ENCODE measurements around the gene PRCC. TPM values are rescaled to one million over a fixed set of nuclear protein-coding genes. Genes with fewer than 3 reads are reported as not detected.

The PRCC gene
- total and polyA plus RNA-seq, 2 of the 13 experiments (the other 11 are each of a cell fraction or from before 2014, with no cell fraction given): 24.2 to 40.5 TPM

- CTCF ChIA-PET (ENCODE audit: low intra/inter-chr PET ratio, low total read pairs): interaction anchor here (1.1 to 5.7 kb wide), 9 partner anchors 11 to 99 kb away, joined by 3 to 119 read pairs (median 6); partner anchors contain the start of gene CRABP2
- WGBS (ENCODE audit: low lambda C conversion rate): 20% methylated on average over 18 of the region's 18 CpGs
- FAIRE-seq (peak; percentile 72), ATAC-seq (peak; percentile 80), DNase-seq (ENCODE audit: low spot score) (peak; percentile 84)
- in situ Hi-C loops (cut with HindIII; ENCODE audit: extremely low pct_ligation_motif_present, low pct_unique_long_range_greater_than_20kb): loop anchor here (5.0 kb wide), 2 partner anchors 38 to 42 kb away; partner anchors contain the start of gene PRCC
- intact Hi-C loops (cut with micrococcal nuclease; ENCODE audit: unreplicated experiment): loop anchor here (1.0 to 10.0 kb wide), 4 partner anchors 36 to 72 kb away; partner anchors contain the start of gene PRCC
- Histone ChIP-seq H3K4me1 (ENCODE audit: insufficient read depth, low read length) (peaks cover 49% of the 10 kb centered on the region), H3K4me2 (ENCODE audit: low read depth, low read length) (peak overlapping the region; percentile 97), H3K9me3 (ENCODE audit: low read length) (no peaks in the 10 kb centered on the region), H3K9ac (ENCODE audit: insufficient read depth, low read depth, low read length) (peak overlapping the region; percentile 89), H3K36me3 (replicated peaks in 1 of 2; ENCODE audit: control insufficient read depth in 1 of 2, insufficient read depth in 2 of 2, low read length in 2 of 2) (peaks cover 15 to 30% of the 10 kb centered on the region in 2 experiments), H2AFZ (ENCODE audit: low read length) (no peak overlapping the region), H3K27ac (ENCODE audit: extremely low read length, insufficient read depth, low read length) (no peak overlapping the region), H3K4me3 (replicated peaks in 1 of 3; ENCODE audit: insufficient read depth in 1 of 3, low read depth in 2 of 3, low read length in 3 of 3) (peak overlapping the region; percentile 46 to 100 (median 98); a peak in 5 of 6 replicates), H3K79me2 (ENCODE audit: insufficient read depth, low read length) (peaks cover 59% of the 10 kb centered on the region), H3K27me3 (ENCODE audit: control insufficient read depth in 1 of 2, insufficient read depth in 2 of 2, low read length in 2 of 2) (no peaks in the 10 kb centered on the region; a peak in 1 of 5 replicates), H4K20me1 (ENCODE audit: insufficient read depth, low read length) (peaks cover 17% of the 10 kb centered on the region)
- POLR2A ChIA-PET: interaction anchor here (0.6 to 5.7 kb wide), 11 partner anchors 15 to 134 kb away, joined by 3 to 100 read pairs (median 7); partner anchors contain the start of genes CRABP2, HDGF, INSRR and MRPL24
- BruUV-seq (replicated peaks): no TSS peak
- no peak for TF ChIP-seq RARG (CRISPR knock-in tag; IDR thresholded peaks at IDR 0.05; ENCODE audit: low read depth)
- 0 out of 2 replicates have a peak, but pooled peaks have one; percentile 40 for TF ChIP-seq POGZ (CRISPR knock-in tag; IDR thresholded peaks at IDR 0.05)
- peak; percentile 66 for TF ChIP-seq KDM2A (CRISPR knock-in tag; IDR thresholded peaks at IDR 0.05; ENCODE audit: borderline replicate concordance, low read depth)
- TF ChIP-seq RNF219 (CRISPR knock-in tag; IDR thresholded peaks at IDR 0.05): no peak
- no peak for TF ChIP-seq CREB1 (IDR thresholded peaks at IDR 0.05)
- TF ChIP-seq CREB1 (CRISPR knock-in tag; IDR thresholded peaks at IDR 0.05): 0 out of 2 replicates have a peak, but pooled peaks have one; percentile 27
- TF ChIP-seq KDM1A (CRISPR knock-in tag; IDR thresholded peaks at IDR 0.05): no peak
- peak; percentile 52; the same call in 1 of the 2 replicates for TF ChIP-seq TIGD3 (CRISPR knock-in tag; IDR thresholded peaks at IDR 0.05; ENCODE audit: borderline replicate concordance)
- TF ChIP-seq ZNF691 (CRISPR knock-in tag; IDR thresholded peaks at IDR 0.05; ENCODE audit: borderline replicate concordance, low read depth): no peak
- no peak for TF ChIP-seq ATAD3A (CRISPR knock-in tag; IDR thresholded peaks at IDR 0.05)
- no peak for TF ChIP-seq HNRNPUL1 (IDR thresholded peaks at IDR 0.05; ENCODE audit: low read depth, low read length)
- TF ChIP-seq KDM5B (CRISPR knock-in tag; IDR thresholded peaks at IDR 0.05; ENCODE audit: borderline replicate concordance): peak; percentile 22; the same call in 1 of the 2 replicates
- no peak for TF ChIP-seq ZNF34 (CRISPR knock-in tag; IDR thresholded peaks at IDR 0.05; ENCODE audit: borderline replicate concordance)
- peak in 1 of 2 experiments; percentile 9; a peak in 1 of 4 replicates for TF ChIP-seq KLF16 (CRISPR knock-in tag; IDR thresholded peaks at IDR 0.05)
- no peak for TF ChIP-seq ZFP1 (CRISPR knock-in tag; IDR thresholded peaks at IDR 0.05)
- TF ChIP-seq ZNF674 (CRISPR knock-in tag; IDR thresholded peaks at IDR 0.05; ENCODE audit: low read depth): no peak
- TF ChIP-seq SP2 (CRISPR knock-in tag; IDR thresholded peaks at IDR 0.05): peak; percentile 38; the same call in 1 of the 2 replicates
These were observed 41.6 kb upstream of the PRCC start for GRCh38 chr1:156725683-156726280.
